GM10266 (cell line): Measurements from ENCODE around the gene KRT71.

Experiments
- DNase-seq: peaks from one replicate; pipeline ENCODE4 v3.0.0; 2012; ENCODE audit errors: extremely low spot score
- TF ChIP-seq, protein P1 (sequence below): IDR thresholded peaks from 2 replicates; pipeline ENCODE4 v1.5.1; 2012; ENCODE audit warnings: mild to moderate bottlenecking, low read depth; ENCODE audit not compliant: control insufficient read depth, insufficient read depth; ENCODE audit errors: missing control alignments

Gene KRT71

DNA sequence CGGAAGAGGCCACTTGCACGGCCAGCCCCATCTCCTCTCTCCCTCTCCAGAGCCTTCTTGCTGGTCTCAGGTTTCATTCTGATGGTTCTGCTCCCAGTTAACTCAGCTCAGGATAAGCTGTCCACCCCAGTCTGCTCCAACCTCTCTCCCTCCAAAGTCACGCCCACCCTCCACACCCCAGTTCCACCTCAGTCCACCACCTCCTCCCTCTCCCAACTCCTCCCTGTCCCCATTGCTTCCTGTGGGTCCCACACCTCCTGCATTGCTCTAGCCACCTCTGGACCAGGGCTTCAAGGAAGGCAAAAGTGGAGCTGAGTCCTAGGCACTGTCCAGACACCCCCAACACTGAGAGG is 13.1 kb downstream of the KRT71 start:
- DNase-seq, result no peak
- TF ChIP-seq, protein P1, sequence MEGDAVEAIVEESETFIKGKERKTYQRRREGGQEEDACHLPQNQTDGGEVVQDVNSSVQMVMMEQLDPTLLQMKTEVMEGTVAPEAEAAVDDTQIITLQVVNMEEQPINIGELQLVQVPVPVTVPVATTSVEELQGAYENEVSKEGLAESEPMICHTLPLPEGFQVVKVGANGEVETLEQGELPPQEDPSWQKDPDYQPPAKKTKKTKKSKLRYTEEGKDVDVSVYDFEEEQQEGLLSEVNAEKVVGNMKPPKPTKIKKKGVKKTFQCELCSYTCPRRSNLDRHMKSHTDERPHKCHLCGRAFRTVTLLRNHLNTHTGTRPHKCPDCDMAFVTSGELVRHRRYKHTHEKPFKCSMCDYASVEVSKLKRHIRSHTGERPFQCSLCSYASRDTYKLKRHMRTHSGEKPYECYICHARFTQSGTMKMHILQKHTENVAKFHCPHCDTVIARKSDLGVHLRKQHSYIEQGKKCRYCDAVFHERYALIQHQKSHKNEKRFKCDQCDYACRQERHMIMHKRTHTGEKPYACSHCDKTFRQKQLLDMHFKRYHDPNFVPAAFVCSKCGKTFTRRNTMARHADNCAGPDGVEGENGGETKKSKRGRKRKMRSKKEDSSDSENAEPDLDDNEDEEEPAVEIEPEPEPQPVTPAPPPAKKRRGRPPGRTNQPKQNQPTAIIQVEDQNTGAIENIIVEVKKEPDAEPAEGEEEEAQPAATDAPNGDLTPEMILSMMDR, result no peak

DNA sequence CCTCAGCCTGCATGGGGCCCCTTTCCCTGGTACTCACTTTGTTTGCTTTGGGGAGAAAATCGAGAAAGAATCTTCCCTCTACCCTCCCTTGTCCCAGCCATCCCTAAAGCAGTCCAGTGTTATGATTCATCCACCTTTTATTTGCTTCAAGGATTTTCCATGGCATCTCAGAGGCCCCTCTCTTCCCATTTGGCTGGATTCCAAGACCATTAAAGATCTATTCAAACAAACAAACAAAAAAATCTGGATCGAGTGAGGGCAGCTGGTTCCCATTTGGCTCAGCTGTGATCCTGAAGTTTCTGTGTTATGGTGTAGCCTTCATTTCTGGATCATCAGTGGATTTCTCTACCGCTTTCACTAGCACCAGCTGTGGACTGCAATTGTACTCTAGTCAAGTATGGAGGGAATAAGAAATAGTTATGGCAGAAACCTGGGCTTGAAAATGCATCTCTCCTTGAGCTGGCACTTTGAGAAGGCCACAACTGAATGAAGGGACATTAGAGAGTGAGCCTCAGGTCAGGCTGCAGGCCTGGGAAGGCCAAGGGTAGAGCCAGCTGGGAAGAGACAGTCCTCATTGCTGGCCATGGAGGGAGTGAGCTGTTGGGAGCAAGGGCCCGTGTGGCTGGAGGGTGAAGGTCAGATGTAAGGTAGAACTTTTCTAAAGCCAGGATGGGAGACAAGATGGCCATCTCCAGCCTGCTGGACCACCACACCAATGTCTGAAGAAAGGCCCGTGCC is 13.7 kb downstream of the KRT71 start:
- no peak for DNase-seq
- TF ChIP-seq, protein P1, result no peak

DNA sequence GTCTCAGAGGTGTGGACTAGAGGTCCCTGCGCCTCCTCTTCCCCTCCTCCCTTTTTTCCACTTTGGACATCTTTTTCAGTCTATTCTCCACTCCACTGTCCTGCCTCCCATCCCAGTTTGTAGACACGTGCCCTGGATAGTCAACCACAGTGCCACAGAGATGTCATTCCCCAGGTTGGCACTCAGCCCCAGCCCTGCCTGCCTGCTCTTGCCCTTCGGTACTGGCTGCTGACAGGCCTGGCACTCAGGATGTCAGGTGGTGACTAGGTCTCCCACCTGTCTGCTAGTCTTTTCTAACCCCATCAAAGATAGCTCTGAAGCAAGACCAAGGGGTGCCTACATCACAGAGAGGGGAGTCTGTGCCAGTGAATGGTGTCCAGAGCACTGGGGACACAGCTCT is 15.8 kb downstream of the KRT71 start:
- TF ChIP-seq, protein P1, result no peak
- DNase-seq, result no peak

GRCh38 chr12:52535574-52535973 is 17.4 kb downstream of the KRT71 start:
- no peak for DNase-seq
- TF ChIP-seq, protein P1, result no peak

DNA sequence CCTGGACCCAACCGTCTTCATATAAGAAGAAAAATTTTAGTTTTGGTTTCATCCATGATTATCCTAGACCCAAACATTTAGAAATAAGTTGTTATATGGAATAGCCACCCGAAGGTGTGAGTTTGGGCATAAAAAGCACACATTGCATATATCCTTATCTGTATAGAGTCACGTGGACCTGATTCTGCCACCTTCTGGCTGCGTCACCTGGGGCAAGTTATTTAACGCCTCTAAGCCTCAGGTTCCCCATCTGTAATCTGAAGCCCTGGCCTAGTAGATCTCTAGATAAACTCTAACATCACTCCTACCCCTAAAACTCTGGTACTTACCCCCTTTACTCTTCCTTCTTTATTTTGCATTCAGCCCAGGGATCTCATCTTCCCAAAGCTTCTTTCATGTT is 18.5 kb downstream of the KRT71 start:
- TF ChIP-seq, protein P1, result no peak
- no peak for DNase-seq

DNA sequence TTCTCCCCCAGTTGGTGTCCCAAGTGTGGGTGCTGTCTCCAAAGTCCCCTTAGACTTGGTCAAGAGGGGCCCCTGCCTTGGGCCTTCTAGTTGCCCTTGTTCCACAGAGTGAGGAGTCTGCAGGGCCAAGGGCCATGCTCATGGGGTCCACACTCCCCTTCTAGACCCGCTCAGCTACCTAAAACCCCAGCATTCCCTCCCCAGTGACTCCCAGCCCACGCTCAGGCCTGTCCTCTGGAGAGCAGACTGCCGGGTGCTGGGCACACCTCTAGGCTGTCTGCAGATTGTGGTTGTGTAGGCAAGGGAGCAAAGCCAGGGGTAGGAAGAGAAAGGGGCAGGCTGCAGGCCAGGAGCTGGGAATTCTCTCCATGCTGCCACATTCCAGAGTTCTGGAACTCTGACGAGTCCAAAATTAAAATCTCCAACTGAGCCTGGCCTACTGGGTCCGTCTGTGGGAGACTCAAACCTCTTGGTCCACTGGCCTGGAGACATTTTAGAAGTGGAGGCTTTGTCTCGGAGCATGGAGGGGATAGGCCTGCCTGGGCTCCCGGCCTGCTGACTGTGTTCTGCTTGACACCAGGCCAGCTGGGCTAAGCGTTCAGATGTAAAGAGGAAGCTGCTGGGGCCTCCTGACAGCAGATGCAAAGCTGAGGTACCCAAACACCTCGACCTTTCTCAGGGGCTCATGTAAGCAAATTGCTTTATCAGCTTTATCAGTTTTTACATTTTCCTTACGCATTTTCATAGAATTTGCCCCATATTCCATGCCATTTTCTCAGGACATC is 19.1 kb downstream of the KRT71 start:
- TF ChIP-seq, protein P1, result no peak
- no peak for DNase-seq

DNA sequence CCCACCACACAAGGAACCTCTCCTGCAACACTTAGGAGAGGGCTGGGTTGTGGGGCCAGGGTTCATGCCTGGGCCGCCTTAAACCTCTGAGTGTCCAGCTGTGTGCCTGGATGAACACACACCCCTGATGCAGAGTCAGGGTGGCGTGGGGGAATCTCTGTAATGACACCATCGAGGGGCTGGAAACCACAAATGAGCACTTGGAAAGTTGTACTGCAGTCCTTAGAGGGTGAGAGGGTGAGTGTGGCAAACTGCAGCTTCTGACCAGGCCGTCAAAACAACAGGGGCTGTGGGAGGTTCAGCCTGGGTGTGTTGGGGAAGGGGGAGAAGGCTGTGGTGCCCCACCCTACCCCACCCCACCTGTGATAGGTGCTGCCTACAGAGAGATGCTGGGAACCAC is 20.3 kb downstream of the KRT71 start:
- no peak for DNase-seq
- TF ChIP-seq, protein P1, result no peak
